Endodermal cell (in vitro differentiated cells): ENCODE results near the gene ABCA7. TPM values are rescaled to one million over a fixed set of nuclear protein-coding genes. Genes with fewer than 3 reads are reported as not detected.

Experiments used
- DNase-seq: peaks from one replicate; pipeline ENCODE4 v3.0.0-alpha.2; 2017
- H3K27ac ChIP-seq: 2 replicates; pipeline ENCODE4 v1.5.1; 2013; ENCODE audit warnings: mild to moderate bottlenecking, low read depth, low read length, moderate library complexity
- H3K27me3 ChIP-seq: 2 replicates; pipeline ENCODE4 v1.6.1; 2013; ENCODE audit warnings: mild to moderate bottlenecking, low read length, moderate library complexity; ENCODE audit not compliant: insufficient read depth, control insufficient read depth, poor library complexity, severe bottlenecking
- H3K36me3 ChIP-seq: 2 replicates; pipeline ENCODE4 v1.7.0; 2013; ENCODE audit warnings: mild to moderate bottlenecking, low read length, moderate library complexity; ENCODE audit not compliant: control insufficient read depth, insufficient read depth
- H3K4me1 ChIP-seq: one replicate; pipeline ENCODE4 v1.7.0; 2013; ENCODE audit warnings: low read length; ENCODE audit not compliant: control insufficient read depth, insufficient read depth
- H3K4me3 ChIP-seq: 2 replicates; pipeline ENCODE4 v1.5.1; 2013; ENCODE audit warnings: mild to moderate bottlenecking, low read length, moderate library complexity
- H3K9ac ChIP-seq: 2 replicates; pipeline ENCODE4 v1.6.1; 2013; ENCODE audit warnings: mild to moderate bottlenecking, low read length, moderate library complexity; ENCODE audit not compliant: poor library complexity, severe bottlenecking; ENCODE audit errors: extremely low read depth
- H3K9me3 ChIP-seq: 2 replicates; pipeline ENCODE4 v1.6.1; 2013; ENCODE audit warnings: mild to moderate bottlenecking, low read length, moderate library complexity; ENCODE audit not compliant: control insufficient read depth
- H3K27ac Mint-ChIP-seq: 2 replicates; pipeline ENCODE4 v1.8.0; 2020; ENCODE audit warnings: mixed read lengths
- H3K27me3 Mint-ChIP-seq: 2 replicates; pipeline ENCODE4 v1.8.0; 2021; ENCODE audit warnings: mild to moderate bottlenecking, mixed read lengths; ENCODE audit not compliant: insufficient read depth
- H3K36me3 Mint-ChIP-seq: 2 replicates; pipeline ENCODE4 v1.8.0; 2020; ENCODE audit warnings: low read depth, mixed read lengths
- H3K4me1 Mint-ChIP-seq: 2 replicates; pipeline ENCODE4 v1.8.0; 2020; ENCODE audit warnings: mixed read lengths
- H3K4me3 Mint-ChIP-seq: 2 replicates; pipeline ENCODE4 v1.8.0; 2020; ENCODE audit warnings: mild to moderate bottlenecking, moderate library complexity, mixed read lengths
- H3K9me3 Mint-ChIP-seq: 2 replicates; pipeline ENCODE4 v1.8.0; 2020; ENCODE audit warnings: mild to moderate bottlenecking, mixed read lengths
- WGBS, 2 experiments: methylation state at CpG; one replicate each; pipeline versions ENCODE4 v1.1.5 to v1.1.7; 2013; ENCODE audit warnings: missing lambda C conversion rate in 2 of 2, mixed read lengths in 1 of 2; ENCODE audit not compliant: insufficient coverage in 1 of 2, insufficient read length in 1 of 2; 5-methylcytosine and 5-hydroxymethylcytosine counted together
- total RNA-seq, 2 donors: library from RNA; stranded (reverse); fragmentation: NEBNext Ultra II Directional in 1 of 2; extraction: Animal tissue kit (Norgen Biotek cat#: 25700) in 1 of 2; gene quantifications; 2 replicates in 1 of 2; 3 replicates in 1 of 2; pipeline ENCODE4 v1.2.1, GENCODE V29; 2021
- TF ChIP-seq, protein P1 (sequence below): fragments of 200-600 bp; sonication (generic); conservative IDR thresholded peaks from 2 replicates; pipeline ENCODE4 v1.5.0; 2021; ENCODE audit warnings: antibody characterized with exemption, mild to moderate bottlenecking

The ABCA7 gene
- total RNA-seq, 2 donors from 2014 or later = 67.2 to 68.7 TPM

DNA sequence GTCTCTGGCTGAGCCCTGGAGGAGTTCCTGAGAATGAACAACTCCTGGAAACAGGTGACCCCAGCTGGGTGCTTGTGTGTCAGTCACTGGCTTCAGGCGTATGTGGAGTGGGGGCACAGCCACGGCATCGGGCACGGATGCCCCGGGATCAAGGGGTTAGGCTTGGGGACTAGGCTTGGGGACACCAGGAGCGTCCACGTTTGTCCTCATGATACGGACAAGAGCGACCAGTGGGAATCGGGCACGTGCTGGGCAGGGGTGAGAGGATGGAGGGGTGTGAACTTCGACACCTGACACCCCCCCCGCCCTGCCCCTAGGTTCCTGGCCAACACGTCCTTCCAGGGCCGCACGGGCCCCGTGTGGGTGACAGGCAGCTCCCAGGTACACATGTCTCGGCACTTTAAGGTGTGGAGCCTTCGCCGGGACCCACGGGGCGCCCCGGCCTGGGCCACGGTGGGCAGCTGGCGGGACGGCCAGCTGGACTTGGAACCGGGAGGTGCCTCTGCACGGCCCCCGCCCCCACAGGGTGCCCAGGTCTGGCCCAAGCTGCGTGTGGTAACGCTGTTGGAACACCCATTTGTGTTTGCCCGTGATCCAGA is 35.6 kb upstream of the ABCA7 start:
- no peaks in the 10 kb centered on the region for H3K36me3 ChIP-seq
- H3K27ac ChIP-seq = no peak overlapping the region
- H3K9ac ChIP-seq = no peak overlapping the region
- Mint-ChIP-seq H3K27me3 (peaks cover 22% of the 10 kb centered on the region), H3K4me3 (no peak overlapping the region), H3K9me3 (peaks cover 8% of the 10 kb centered on the region), H3K27ac (no peak overlapping the region), H3K4me1 (no peaks in the 10 kb centered on the region), H3K36me3 (peaks cover 12% of the 10 kb centered on the region)
- no peak for DNase-seq
- H3K9me3 ChIP-seq = no peaks in the 10 kb centered on the region
- 90 to 93% methylated on average over 20 to 32 of the region's 32 CpGs for WGBS, 2 experiments
- no peaks in the 10 kb centered on the region for H3K4me1 ChIP-seq
- TF ChIP-seq, protein P1, sequence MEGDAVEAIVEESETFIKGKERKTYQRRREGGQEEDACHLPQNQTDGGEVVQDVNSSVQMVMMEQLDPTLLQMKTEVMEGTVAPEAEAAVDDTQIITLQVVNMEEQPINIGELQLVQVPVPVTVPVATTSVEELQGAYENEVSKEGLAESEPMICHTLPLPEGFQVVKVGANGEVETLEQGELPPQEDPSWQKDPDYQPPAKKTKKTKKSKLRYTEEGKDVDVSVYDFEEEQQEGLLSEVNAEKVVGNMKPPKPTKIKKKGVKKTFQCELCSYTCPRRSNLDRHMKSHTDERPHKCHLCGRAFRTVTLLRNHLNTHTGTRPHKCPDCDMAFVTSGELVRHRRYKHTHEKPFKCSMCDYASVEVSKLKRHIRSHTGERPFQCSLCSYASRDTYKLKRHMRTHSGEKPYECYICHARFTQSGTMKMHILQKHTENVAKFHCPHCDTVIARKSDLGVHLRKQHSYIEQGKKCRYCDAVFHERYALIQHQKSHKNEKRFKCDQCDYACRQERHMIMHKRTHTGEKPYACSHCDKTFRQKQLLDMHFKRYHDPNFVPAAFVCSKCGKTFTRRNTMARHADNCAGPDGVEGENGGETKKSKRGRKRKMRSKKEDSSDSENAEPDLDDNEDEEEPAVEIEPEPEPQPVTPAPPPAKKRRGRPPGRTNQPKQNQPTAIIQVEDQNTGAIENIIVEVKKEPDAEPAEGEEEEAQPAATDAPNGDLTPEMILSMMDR = no peak
- no peak overlapping the region for H3K4me3 ChIP-seq
- peaks cover 22% of the 10 kb centered on the region for H3K27me3 ChIP-seq

DNA sequence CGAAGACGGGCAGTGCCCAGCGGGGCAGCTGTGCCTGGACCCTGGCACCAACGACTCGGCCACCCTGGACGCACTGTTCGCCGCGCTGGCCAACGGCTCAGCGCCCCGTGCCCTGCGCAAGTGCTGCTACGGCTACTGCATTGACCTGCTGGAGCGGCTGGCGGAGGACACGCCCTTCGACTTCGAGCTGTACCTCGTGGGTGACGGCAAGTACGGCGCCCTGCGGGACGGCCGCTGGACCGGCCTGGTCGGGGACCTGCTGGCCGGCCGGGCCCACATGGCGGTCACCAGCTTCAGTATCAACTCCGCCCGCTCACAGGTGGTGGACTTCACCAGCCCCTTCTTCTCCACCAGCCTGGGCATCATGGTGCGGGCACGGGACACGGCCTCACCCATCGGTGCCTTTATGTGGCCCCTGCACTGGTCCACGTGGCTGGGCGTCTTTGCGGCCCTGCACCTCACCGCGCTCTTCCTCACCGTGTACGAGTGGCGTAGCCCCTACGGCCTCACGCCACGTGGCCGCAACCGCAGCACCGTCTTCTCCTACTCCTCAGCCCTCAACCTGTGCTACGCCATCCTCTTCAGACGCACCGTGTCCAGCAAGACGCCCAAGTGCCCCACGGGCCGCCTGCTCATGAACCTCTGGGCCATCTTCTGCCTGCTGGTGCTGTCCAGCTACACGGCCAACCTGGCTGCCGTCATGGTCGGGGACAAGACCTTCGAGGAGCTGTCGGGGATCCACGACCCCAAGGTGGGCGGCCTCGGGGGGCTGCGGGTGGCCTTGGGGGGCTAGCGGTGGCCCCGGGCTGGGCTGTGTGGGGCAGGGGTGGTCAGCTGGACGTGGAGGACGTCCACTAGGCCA is 34.9 kb upstream of the ABCA7 start:
- Histone ChIP-seq H3K27me3 (peaks cover 17% of the 10 kb centered on the region), H3K27ac (no peak overlapping the region), H3K4me3 (no peak overlapping the region), H3K9ac (no peak overlapping the region), H3K9me3 (no peaks in the 10 kb centered on the region), H3K36me3 (no peaks in the 10 kb centered on the region), H3K4me1 (no peaks in the 10 kb centered on the region)
- 91 to 93% methylated on average over 33 to 70 of the region's 70 CpGs for WGBS, 2 experiments
- DNase-seq = no peak
- Mint-ChIP-seq H3K9me3 (peaks cover 8% of the 10 kb centered on the region), H3K36me3 (peaks cover 12% of the 10 kb centered on the region), H3K4me3 (no peak overlapping the region), H3K4me1 (no peaks in the 10 kb centered on the region), H3K27me3 (peaks cover 17% of the 10 kb centered on the region), H3K27ac (peak overlapping the region; percentile 27)
- TF ChIP-seq, protein P1 = no peak

DNA sequence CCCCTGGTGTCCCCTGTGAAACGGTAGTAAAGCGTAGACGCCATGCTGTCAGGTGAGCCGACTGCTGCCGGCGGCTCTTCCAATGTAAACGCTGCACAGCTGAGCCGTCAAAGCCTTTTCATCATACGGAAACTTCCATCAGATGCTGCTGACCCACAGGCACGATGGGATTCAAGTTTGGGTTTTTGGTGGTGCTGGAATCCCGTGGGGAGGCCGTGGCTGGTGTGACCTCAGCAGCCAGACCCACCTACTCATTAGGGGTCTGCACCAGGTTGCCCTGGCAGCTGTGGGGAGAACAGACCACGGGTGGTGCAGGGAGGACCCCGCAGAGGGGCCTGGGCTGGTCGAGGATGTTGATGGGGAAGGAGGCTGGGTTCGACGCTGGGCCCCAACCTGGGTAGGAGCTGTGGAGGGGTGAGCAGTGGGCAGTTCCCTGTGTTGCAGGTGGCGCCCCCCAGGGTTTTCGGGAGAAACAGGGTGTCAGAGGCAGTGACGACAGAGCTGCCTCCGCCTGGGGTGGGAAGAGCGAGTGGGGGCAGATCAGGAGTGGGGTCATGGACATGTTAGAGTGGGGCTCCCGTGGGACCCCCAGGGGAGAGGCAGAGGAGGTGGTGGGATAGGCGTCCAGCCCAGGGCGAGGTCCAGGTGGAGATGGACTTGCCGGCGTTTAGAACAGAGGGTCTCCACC is 33.1 kb upstream of the ABCA7 start:
- Mint-ChIP-seq H3K27ac (no peak overlapping the region), H3K27me3 (peaks cover 5% of the 10 kb centered on the region), H3K9me3 (peaks cover 8% of the 10 kb centered on the region), H3K36me3 (peaks cover 13% of the 10 kb centered on the region), H3K4me1 (no peaks in the 10 kb centered on the region), H3K4me3 (no peak overlapping the region)
- TF ChIP-seq, protein P1 = no peak
- WGBS, 2 experiments = 88 to 90% methylated on average over 18 to 27 of the region's 27 CpGs
- Histone ChIP-seq H3K4me3 (no peak overlapping the region), H3K27me3 (peaks cover 5% of the 10 kb centered on the region), H3K36me3 (no peaks in the 10 kb centered on the region), H3K27ac (no peak overlapping the region), H3K9ac (no peak overlapping the region), H3K9me3 (no peaks in the 10 kb centered on the region), H3K4me1 (no peaks in the 10 kb centered on the region)
- DNase-seq = no peak
